ENCODE measurements around the gene ANKRD40.
A peak's percentile ranks its signal among the peaks of the same experiment; 100 is the strongest.

The ANKRD40 gene

GRCh38 chr17:50685691-50686493 is 21.8 kb downstream of the ANKRD40 start:
- H3K4me1 Mint-ChIP-seq = peaks cover 91% of the 10 kb centered on the region

GRCh38 chr17:50685334-50685665 is 22.4 kb downstream of the ANKRD40 start:
- Mint-ChIP-seq H3K4me1 (peaks cover 86% of the 10 kb centered on the region), H3K9me3 (no peaks in the 10 kb centered on the region), H3K27me3 (ENCODE audit: low read depth, poor library complexity) (peaks cover 16% of the 10 kb centered on the region), H3K27ac (no peak overlapping the region), H3K4me3 (no peak overlapping the region), H3K36me3 (ENCODE audit: low read depth) (no peaks in the 10 kb centered on the region)
- no peak for TF ChIP-seq CTCF (IDR thresholded peaks at IDR 0.05)
- DNase-seq = no peak

More at GRCh38 chr17:50685691-50686493, 21.8 kb downstream of the ANKRD40 start:
- Mint-ChIP-seq H3K27me3 (ENCODE audit: low read depth, poor library complexity) (peaks cover 14% of the 10 kb centered on the region), H3K9me3 (no peaks in the 10 kb centered on the region), H3K36me3 (ENCODE audit: low read depth) (no peaks in the 10 kb centered on the region), H3K27ac (peak overlapping the region; percentile 88), H3K4me3 (no peak overlapping the region)
- DNase-seq = no peak
- no peak for TF ChIP-seq CTCF (IDR thresholded peaks at IDR 0.05)

GRCh38 chr17:50684612-50685333 is 22.9 kb downstream of the ANKRD40 start:
- no peak for TF ChIP-seq CTCF (IDR thresholded peaks at IDR 0.05)
- peak overlapping the region; percentile 98 for H3K27ac Mint-ChIP-seq

GRCh38 chr17:50684288-50684611 is 23.5 kb downstream of the ANKRD40 start:
- no peaks in the 10 kb centered on the region for H3K36me3 Mint-ChIP-seq (ENCODE audit: low read depth)
- no peak for DNase-seq
- H3K27ac Mint-ChIP-seq = peak overlapping the region; percentile 98
- TF ChIP-seq CTCF (IDR thresholded peaks at IDR 0.05) = no peak
- H3K27me3 Mint-ChIP-seq (ENCODE audit: low read depth, poor library complexity) = peaks cover 17% of the 10 kb centered on the region
- no peaks in the 10 kb centered on the region for H3K9me3 Mint-ChIP-seq
- peak overlapping the region; percentile 70 for H3K4me3 Mint-ChIP-seq
- H3K4me1 Mint-ChIP-seq = peaks cover 75% of the 10 kb centered on the region

More at GRCh38 chr17:50684612-50685333, 22.9 kb downstream of the ANKRD40 start:
- H3K4me3 Mint-ChIP-seq = peak overlapping the region; percentile 70
- no peaks in the 10 kb centered on the region for H3K36me3 Mint-ChIP-seq (ENCODE audit: low read depth)
- DNase-seq = peak; percentile 55
- peaks cover 81% of the 10 kb centered on the region for H3K4me1 Mint-ChIP-seq
- H3K27me3 Mint-ChIP-seq (ENCODE audit: low read depth, poor library complexity) = peaks cover 18% of the 10 kb centered on the region
- H3K9me3 Mint-ChIP-seq = no peaks in the 10 kb centered on the region

GRCh38 chr17:50683434-50684287 is 24.1 kb downstream of the ANKRD40 start:
- no peak for DNase-seq
- Mint-ChIP-seq H3K27me3 (ENCODE audit: low read depth, poor library complexity) (peaks cover 17% of the 10 kb centered on the region), H3K4me3 (no peak overlapping the region), H3K9me3 (no peaks in the 10 kb centered on the region), H3K27ac (peak overlapping the region; percentile 98), H3K4me1 (peaks cover 75% of the 10 kb centered on the region), H3K36me3 (ENCODE audit: low read depth) (no peaks in the 10 kb centered on the region)
- TF ChIP-seq CTCF (IDR thresholded peaks at IDR 0.05) = no peak

Data from nephron progenitor cell (in vitro differentiated cells).